ENCODE measurements around the gene EYS. TPM values are rescaled to one million over a fixed set of nuclear protein-coding genes. Genes with fewer than 3 reads are reported as not detected.
"Not testable (repeated sequence)": the region's sequence is repeated elsewhere in the genome, so short reads cannot be mapped to it uniquely, and the experiment has no call there.

EYS gene
- total RNA-seq, 1 experiment from 2014 or later, result not detected

DNA sequence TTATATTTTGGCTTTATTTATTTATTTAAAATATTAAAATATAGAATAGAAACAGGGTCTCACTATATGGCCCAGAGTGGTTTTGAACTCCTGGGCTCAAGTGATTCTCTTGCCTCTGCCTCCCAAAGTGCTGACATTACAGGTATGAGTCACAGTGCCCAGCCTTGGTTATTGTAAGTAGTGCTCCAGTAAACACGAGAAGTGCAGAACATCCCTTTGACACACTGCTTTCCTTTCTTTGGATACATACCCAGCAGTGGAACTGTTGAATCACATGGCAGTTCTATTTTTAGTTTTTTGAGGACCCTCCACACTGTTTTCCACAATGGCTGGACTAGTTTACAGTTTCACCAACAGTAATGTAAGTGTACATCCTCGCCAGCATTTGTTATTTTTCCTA, 1867.5 kb downstream of the EYS start:
- Histone ChIP-seq H4K20me1 (ENCODE audit: insufficient read depth) (no peaks in the 10 kb centered on the region), H3K9me2 (ENCODE audit: insufficient read depth) (no peaks in the 10 kb centered on the region), H2AFZ (ENCODE audit: low read depth, low read length, poor library complexity, severe bottlenecking) (no peak overlapping the region), H3K9ac (ENCODE audit: low read length) (no peak overlapping the region), H3K9me3 (ENCODE audit: control insufficient read depth in 1 of 2, insufficient read depth in 1 of 2, low read depth in 1 of 2, low read length in 2 of 2) (no peaks in the 10 kb centered on the region), H3K4me3 (replicated peaks in 1 of 2; ENCODE audit: low read depth in 1 of 2, low read length in 2 of 2) (no peak overlapping the region), H3K4me2 (ENCODE audit: low read length) (no peak overlapping the region), H3K36me3 (ENCODE audit: control insufficient read depth in 1 of 2, insufficient read depth in 2 of 2, low read length in 2 of 2) (no peaks in the 10 kb centered on the region), H3K27ac (ENCODE audit: low read depth, low read length) (no peak overlapping the region), H3K27me3 (ENCODE audit: insufficient read depth, low read length) (0 out of 2 replicates have a peak, but pooled peaks cover 3% of the 10 kb centered on the region), H3K4me1 (ENCODE audit: control insufficient read depth in 1 of 2, insufficient read depth in 2 of 2, low read length in 2 of 2) (no peaks in the 10 kb centered on the region), H3K79me2 (ENCODE audit: insufficient read depth, low read length) (no peaks in the 10 kb centered on the region)
- TF ChIP-seq, protein P1, sequence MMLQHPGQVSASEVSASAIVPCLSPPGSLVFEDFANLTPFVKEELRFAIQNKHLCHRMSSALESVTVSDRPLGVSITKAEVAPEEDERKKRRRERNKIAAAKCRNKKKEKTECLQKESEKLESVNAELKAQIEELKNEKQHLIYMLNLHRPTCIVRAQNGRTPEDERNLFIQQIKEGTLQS (IDR thresholded peaks at IDR 0.05), result no peak
- TF ChIP-seq RAD21 (IDR thresholded peaks at IDR 0.05; ENCODE audit: low read depth) (no peak), FOSL1 (IDR thresholded peaks at IDR 0.05; ENCODE audit: low read depth) (no peak), SIN3A (IDR thresholded peaks at IDR 0.05; ENCODE audit: low read depth) (no peak), TCF7L2 (IDR thresholded peaks at IDR 0.05; ENCODE audit: borderline replicate concordance, extremely low read depth, insufficient read depth, insufficient read length) (no peak), YY1 (IDR thresholded peaks at IDR 0.05; ENCODE audit: extremely low read depth, insufficient replicate concordance, low read depth, low read length) (no peak)
- DNase-seq (ENCODE audit: low read depth, low spot score) (no peak), ATAC-seq (no peak)
- RAD21 ChIA-PET (ENCODE audit: low non-redundant PET in 1 of 2, low total read pairs in 2 of 2, uncharacterized antibody in 2 of 2, unreplicated experiment in 2 of 2), result no interaction called here
- intact Hi-C loops (cut with micrococcal nuclease), result no loop called here
- POLR2A ChIA-PET, result no interaction called here
- CTCF ChIA-PET, result no interaction called here
- BruUV-seq (replicated peaks), result no TSS peak

DNA sequence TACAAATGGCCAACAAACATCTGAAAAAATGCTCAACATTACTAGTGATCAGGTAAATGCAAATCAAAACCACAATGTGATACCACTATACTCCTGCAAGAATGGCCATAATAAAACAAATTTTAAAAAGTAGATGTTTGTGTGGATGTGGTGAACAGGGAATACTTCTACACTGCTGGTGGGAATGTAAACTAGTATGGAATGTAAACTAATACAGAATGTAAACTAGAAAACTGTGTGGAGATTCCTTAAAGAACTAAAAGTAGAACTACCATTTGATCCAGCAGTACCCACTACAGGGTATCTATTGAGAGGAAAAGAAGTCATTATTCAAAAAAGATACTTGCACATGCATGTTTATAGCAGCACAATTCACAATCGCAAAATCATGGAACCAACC, 1878.3 kb downstream of the EYS start:
- H2AFZ ChIP-seq (ENCODE audit: low read depth, low read length, poor library complexity, severe bottlenecking); H3K36me3 ChIP-seq (ENCODE audit: control insufficient read depth in 1 of 2, insufficient read depth in 2 of 2, low read length in 2 of 2); BruUV-seq (replicated peaks); DNase-seq (ENCODE audit: low read depth, low spot score); H3K4me1 ChIP-seq (ENCODE audit: control insufficient read depth in 1 of 2, insufficient read depth in 2 of 2, low read length in 2 of 2); H3K27me3 ChIP-seq (ENCODE audit: insufficient read depth, low read length); H3K79me2 ChIP-seq (ENCODE audit: insufficient read depth, low read length); H3K9me3 ChIP-seq (ENCODE audit: control insufficient read depth in 1 of 2, insufficient read depth in 1 of 2, low read depth in 1 of 2, low read length in 2 of 2); RAD21 ChIA-PET (ENCODE audit: low non-redundant PET in 1 of 2, low total read pairs in 2 of 2, uncharacterized antibody in 2 of 2, unreplicated experiment in 2 of 2); ATAC-seq; H3K9me2 ChIP-seq (ENCODE audit: insufficient read depth); H3K27ac ChIP-seq (ENCODE audit: low read depth, low read length); H3K4me2 ChIP-seq (ENCODE audit: low read length); CTCF ChIA-PET; H4K20me1 ChIP-seq (ENCODE audit: insufficient read depth); POLR2A ChIA-PET; H3K4me3 ChIP-seq (replicated peaks in 1 of 2; ENCODE audit: low read depth in 1 of 2, low read length in 2 of 2); H3K9ac ChIP-seq (ENCODE audit: low read length); intact Hi-C loops (cut with micrococcal nuclease): not testable (repeated sequence)
